GM15510 (cell line): ENCODE measurements around the gene NODAL.

Experiments used
- POLR2A ChIP-seq: IDR thresholded peaks from 3 replicates; pipeline ENCODE4 v1.6.1; 2011; ENCODE audit warnings: borderline replicate concordance; ENCODE audit not compliant: insufficient read length; ENCODE audit errors: extremely low read depth

NODAL gene

GRCh38 chr10:70441161-70441894, at the start of gene NODAL:
TSS of gene NODAL (minus strand) at chr10:70441681. CDS start at chr10:70441667, 14 bp downstream.
- no peak for TF ChIP-seq POLR2A

- no peak for TF ChIP-seq POLR2A
Measured at GRCh38 chr10:70490142-70490541, 48.7 kb upstream of the NODAL start.

- no peak for TF ChIP-seq POLR2A
Measured at GRCh38 chr10:70487824-70488223, 46.3 kb upstream of the NODAL start.

- no peak for TF ChIP-seq POLR2A
Measured at GRCh38 chr10:70482982-70483760, 41.7 kb upstream of the NODAL start.

GRCh38 chr10:70481831-70482530, 40.5 kb upstream of the NODAL start:
- no peak for TF ChIP-seq POLR2A

GRCh38 chr10:70481105-70481504, 39.6 kb upstream of the NODAL start:
- no peak for TF ChIP-seq POLR2A

- TF ChIP-seq POLR2A, result no peak
Measured at GRCh38 chr10:70480239-70480861, 38.9 kb upstream of the NODAL start.

- TF ChIP-seq POLR2A, result no peak
Measured at GRCh38 chr10:70479626-70480238, 38.3 kb upstream of the NODAL start.

- no peak for TF ChIP-seq POLR2A
Measured at GRCh38 chr10:70479165-70479581, 37.7 kb upstream of the NODAL start.

GRCh38 chr10:70478191-70479164, 37.0 kb upstream of the NODAL start, which contains the start of gene PALD1:
TSS of gene PALD1 (plus strand) at chr10:70478767. CDS start at chr10:70525952, 47,185 bp downstream.
- peak; percentile 18 for TF ChIP-seq POLR2A

GRCh38 chr10:70477661-70478162, 36.2 kb upstream of the NODAL start:
- TF ChIP-seq POLR2A, result no peak

GRCh38 chr10:70476249-70477035, 35.0 kb upstream of the NODAL start:
- TF ChIP-seq POLR2A, result no peak
